NCI-H1105 (cell line): ENCODE results near the gene AHSG.
"Not testable (repeated sequence)": the region's sequence is repeated elsewhere in the genome, so short reads cannot be mapped to it uniquely, and the experiment has no call there.

Source experiments
- DNase-seq: peaks from one replicate; lab custom pipeline; 2025; lab: John Stamatoyannopoulos, UW

AHSG gene

DNA sequence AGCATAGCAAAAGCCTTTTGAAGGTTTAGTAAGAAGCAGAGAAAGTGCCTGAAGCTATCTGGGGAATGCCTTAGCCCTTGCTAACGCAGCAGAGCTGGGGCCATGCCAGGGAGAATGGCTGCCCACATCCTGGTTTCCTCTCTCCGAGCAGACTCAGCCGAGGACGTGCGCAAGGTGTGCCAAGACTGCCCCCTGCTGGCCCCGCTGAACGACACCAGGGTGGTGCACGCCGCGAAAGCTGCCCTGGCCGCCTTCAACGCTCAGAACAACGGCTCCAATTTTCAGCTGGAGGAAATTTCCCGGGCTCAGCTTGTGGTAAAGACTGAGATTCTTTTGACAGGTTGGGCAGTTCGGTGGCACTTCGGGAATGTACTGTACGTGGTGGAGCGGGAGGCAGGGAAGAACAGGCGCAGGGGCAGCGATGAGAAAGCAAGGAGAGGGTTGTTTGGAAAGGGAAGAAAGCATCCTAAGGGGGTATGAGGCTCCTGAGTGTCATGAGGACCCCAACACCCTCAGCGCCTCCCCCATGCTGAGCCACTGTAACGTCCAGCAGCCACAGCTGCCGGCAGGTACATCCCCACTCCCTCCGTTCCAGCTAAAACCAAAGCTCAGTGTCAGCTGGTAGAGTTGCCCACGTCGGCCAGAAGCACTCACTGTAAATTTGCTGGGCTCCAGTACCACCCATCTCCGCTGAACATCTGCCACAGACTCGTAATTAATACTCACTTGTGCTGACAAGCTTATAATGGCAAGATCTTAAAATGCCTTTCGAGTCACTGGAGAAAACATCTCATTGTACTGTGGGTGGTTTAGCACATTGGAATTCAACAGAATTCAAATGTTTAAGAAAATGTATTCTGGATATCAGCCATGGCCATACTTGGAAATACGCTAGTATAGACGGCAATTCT, 4.4 kb downstream of the AHSG start:
- DNase-seq: peak; percentile 83

DNA sequence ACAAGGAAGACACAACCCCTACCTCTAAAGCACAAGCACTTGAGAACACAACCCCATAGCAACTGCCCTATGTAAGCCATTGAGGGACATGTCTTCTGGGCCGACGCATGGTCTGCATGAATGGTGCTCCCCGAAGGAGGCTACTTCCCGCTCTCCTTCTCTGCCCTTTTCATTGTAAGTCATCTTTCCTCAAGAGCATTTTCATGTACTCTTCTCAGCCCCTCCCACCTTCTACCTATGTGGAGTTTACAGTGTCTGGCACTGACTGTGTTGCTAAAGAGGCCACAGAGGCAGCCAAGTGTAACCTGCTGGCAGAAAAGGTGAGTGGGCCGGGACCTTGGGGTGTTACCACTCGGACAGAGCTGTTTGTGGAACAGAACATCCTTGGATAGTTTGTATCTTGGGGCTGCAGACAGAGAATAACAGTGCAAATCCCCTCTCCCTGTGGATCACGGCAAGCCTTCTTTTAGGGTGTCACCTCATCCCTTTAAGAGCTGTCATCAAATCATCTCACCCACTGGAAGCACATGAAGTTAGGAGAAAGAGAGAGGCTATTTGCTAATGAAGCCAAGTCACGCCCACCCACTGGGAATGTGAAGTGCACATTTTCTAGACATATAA, 5.6 kb downstream of the AHSG start:
- no peak for DNase-seq

DNA sequence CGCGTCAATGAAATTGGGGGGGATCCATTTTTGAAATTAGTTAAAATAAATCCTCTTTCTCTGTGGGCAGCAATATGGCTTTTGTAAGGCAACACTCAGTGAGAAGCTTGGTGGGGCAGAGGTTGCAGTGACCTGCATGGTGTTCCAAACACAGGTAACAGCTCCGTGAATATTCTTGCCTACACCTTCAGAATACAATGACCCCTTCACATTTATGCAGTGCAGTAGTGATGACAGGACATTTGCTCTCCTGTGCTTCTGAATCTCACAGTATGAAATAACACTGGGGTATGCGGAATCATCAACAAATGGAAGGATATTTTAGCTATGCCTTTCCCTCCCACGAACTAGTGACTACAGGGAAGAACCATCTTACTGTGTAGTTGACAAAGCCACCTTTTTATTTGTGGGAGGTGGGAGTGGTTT, 6.9 kb downstream of the AHSG start:
- no peak for DNase-seq

DNA sequence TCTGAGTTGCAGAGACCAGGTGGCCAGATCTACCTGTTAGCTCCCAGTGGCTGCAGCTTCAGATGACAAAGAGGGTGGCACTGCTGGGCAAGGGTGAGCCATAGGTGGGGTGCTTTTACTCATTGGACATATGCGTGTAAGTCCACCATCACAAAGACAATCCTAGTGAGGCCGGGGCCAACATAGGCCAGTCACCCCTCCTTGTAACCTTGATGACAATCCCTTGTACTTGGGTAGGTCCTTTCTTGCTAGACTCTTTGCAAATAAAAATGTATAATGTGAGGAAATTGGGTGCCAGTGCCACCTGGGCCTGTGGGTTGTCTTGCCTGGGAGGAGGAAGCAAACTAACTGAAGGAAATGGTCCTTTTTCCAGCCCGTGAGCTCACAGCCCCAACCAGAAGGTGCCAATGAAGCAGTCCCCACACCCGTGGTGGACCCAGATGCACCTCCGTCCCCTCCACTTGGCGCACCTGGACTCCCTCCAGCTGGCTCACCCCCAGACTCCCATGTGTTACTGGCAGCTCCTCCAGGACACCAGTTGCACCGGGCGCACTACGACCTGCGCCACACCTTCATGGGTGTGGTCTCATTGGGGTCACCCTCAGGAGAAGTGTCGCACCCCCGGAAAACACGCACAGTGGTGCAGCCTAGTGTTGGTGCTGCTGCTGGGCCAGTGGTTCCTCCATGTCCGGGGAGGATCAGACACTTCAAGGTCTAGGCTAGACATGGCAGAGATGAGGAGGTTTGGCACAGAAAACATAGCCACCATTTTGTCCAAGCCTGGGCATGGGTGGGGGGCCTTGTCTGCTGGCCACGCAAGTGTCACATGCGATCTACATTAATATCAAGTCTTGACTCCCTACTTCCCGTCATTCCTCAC, 7.6 kb downstream of the AHSG start:
- no peak for DNase-seq

DNA sequence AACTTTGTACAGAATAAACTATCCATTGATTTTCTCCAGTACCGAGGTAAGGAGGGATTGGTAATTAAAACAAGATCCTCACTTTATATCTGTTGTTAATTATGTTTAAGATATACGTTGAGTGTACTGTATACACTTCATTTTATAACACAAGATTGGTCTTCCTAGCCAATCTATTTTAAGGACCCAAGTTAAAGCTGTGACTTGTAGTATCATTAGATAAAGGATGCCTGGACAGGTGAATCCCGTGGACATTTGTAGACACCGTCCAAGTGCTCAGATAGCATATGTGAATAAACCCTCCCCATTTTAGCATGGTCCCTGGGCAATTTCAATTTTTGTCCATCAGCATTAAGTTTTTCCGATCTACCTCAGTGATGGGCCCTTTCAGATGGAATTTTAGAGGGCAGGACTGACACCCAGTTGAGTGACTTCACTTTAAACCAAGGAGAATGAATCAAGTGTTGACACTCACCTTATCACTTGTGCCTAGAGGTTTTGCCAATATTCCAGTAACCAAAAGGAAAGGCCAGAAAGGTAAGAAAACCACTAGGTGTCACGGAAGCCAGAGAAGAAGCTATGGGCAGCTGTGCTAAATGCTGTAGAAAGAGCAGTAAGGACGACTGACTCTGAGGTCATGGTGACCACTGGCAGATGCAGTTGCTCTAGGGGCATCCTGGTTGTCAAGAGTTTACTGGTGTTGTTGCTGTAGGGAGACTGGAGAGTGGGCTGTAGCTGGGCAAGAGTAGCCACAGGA, 9.2 kb downstream of the AHSG start:
- DNase-seq: no peak

DNA sequence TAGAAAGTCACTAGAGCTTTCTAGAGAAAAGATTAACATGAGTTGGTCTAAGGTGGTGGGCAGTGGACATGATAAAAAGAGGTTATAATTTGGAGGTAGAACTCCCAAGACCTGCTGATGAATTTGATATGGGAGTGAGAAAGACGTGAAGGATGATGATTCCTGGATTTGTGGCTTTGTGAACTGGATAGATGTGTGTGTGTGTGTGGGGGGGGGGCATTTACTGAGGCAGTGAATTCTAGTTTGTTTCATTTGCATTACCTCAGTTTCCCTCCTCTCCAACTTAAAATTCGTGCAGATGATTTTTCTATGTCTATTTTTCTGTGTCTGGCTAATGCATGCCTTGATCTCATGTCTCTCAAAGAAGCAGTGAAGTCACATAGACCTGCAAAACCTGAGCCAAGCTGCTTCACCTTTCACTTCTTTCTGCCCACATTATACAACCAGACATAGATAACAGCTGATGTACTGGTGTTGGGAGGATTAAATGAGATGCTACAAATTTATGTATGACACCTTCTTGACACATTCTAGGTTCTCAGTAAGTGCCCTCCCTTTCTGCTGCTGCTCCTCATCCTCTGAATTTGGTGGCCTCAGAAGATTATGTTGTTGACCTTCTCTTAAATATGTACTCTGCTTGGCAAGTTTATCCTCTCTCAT, 9.9 kb downstream of the AHSG start:
- no peak for DNase-seq

DNA sequence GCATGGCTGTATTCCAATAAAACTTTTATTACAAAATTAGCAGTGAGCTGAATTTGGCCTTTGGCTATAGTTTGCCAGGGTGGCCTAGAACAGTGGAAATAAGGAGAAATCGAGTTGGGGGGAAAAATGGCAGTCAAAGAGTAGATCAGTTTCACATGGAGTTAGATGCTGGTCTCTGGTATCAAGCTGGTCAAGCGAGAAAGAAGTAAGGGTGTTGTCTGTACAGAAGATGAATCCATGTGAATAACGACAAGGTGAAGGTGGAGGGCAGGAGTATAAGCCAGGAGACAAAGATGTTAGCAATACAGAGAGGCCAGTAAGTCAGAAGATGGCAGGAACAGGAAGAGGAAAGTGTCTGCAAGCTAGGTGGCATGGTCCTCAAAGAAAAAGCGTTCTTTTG, 11.7 kb downstream of the AHSG start:
- DNase-seq: no peak

DNA sequence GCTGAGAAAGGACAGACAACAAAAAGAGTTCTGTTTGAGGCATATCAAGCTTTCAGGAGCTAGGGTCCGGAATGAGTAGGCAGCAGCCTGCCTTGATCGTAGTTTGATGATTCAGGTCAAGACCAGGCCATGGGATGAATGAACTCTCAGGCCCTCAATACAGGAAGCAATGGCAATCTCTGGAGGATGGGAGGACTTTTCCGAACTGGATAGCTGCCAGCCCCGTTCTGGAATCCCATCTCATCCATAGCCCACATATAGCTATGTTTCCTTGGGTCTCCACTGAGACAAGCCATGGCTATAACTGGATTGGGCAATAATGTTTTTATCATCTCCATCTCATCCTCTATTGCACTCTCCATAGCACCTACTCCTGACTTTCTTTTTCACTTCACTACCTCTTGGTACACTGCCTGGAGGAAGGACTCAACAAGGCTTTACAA, 12.8 kb downstream of the AHSG start:
- no peak for DNase-seq

DNA sequence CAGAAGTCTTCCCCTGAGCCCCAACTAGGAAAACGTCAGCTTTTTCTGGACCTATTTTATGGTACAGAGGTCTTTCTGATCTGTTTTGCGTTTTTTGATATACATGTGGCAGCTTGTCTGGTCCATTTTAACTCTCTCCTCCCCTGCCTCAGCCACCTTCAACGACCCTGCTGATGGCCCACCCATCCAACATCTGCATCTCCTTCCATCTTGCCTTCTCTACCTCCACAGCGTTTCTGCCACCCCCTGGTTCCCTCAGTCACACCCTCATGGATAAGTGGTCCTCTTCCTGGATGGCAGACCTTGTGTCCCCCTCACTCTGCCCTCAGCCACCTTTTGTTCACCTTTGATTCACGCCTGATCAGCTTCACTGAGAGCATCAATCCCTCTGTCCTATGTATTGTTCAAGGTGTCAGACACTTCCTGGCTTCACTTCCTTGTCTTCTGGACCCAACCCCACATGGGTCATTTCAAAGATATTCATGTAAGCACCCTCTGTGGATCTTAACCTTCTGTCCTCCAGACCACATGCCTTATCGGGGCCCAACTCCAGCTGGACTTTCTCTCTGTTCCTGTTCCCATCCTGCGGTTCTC, 13.5 kb downstream of the AHSG start:
- no peak for DNase-seq

DNA sequence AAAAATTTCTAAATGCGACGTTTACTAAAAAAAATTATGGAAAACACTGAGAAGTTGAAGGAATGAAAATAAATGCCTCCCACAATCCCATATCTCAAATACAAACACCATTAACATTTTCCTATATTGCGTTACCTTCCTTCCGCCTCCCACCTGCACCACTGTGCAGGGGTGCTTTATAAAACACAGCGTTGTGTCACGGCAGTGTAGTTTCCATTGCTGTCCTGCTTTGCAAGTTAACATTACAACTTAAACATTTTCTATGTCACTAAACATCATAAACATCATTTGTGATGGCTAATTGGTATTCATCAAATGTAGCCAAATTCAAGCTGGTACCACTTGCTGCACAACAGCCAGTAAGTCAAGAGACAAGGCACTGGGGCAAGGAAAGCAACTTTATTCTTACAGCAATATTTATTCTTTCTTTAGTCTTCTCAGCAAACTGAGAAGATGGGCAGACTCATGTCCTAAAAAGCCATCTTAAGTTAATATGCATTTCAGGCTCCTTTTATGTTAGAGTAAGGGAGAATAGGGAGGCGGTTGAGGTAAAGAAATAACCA, 15.1 kb downstream of the AHSG start:
- no peak for DNase-seq

DNA sequence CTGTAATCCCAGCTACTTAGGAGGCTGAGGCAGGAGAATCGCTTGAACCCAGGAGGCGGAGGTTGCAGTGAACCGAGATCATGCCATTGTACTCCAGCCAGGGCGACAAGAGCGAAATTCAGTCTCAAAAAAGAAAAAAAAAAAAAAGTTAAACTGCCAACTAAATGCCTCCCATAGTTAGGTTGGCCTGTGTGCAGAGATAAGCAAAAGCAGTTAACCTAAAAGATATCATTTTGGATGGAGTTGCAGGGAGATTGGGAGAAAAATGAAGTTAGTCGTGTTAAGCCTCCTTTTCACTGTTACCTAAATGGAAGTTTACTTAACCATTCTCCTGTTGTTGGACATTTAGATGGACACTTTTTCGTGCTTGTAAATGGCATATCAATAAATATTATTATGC, 15.9 kb downstream of the AHSG start:
- no peak for DNase-seq

DNA sequence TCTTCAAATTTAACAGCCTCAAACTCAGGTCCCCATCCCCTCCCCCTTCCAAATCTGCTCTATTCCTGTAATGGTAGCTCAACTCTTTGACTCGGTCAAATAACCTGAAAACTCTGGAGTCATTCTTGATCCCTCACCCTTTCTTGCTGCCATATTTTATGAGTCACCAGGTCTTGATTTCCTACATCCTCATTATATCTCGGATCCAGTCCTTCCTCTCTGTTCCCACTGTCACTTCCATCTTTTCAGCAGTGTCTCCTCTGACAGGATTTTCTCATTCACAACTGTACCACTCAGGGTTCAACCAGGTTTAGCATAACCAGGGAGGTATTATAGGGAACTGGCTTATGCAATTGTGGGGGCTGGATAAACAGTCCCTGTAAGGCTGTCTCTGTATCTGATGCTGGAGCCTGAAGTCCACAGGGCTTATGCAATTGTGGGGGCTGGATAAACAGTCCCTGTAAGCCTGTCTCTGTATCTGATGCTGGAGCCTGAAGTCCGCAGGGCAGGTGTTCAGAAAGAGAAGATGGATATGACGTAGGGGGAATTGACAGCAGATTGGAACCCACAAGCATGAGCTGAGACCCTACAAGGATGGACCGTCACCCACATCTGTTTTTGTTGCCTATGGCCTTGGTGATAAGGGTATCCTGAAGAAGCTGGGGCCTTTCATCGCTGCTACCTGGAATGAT, 18.2 kb downstream of the AHSG start:
- DNase-seq: no peak

DNA sequence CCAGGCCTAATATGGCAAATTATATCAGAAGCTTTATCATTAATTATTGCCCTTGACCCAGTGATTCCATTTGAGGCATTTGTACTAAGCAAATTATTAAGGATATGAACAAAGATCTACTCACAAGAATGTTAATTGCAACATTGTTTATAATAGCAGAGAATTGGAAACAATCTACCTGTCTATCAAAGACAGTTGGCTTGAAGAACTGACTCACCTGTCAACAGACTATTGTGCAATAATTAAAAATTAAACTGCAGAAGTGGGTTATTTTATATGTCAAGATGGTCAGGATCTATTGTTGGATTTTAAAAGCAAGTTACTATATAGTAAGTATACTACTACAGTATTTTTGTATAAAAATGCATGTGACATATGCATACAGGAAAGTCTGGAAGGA, 20.6 kb downstream of the AHSG start:
- DNase-seq: no peak

DNA sequence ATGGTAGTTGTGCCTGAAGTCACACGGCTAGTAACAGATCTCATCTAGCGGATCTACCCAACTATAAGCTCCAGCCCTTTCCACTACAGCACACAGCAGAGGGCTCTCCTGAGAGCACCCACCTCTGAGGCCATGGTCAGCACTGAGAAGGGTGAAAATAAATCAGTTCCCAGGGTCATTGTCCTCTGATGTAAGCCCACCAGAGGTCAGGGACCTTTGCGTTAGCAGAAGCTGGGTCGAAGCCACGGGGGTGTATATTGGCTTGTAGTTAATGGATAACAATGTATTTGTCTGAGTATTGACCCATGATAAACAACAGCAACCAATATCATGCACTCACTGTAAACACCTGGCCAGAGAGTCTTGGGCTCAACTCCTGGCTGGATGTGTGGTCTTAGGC, 21.3 kb downstream of the AHSG start:
- not testable (repeated sequence) for DNase-seq

DNA sequence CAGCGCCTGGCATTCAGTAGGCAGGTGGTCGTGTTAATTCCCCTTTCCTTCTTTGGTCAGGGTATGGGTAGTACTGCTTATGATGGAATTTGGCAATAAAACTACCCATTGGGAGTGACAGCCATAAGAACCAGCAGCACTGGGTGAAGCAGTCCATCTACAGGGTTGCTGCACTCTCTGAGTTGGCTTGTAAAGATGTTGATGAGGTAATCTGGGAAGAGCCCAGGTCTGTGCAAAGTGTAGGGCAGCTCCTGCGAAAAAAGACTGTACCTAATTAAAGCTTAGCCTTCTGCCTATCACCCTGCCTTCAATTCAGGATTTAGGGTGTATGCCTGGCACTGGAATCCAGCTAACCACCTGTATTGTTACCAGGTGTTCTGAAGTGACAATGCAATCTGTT, 22.7 kb downstream of the AHSG start:
- no peak for DNase-seq

DNA sequence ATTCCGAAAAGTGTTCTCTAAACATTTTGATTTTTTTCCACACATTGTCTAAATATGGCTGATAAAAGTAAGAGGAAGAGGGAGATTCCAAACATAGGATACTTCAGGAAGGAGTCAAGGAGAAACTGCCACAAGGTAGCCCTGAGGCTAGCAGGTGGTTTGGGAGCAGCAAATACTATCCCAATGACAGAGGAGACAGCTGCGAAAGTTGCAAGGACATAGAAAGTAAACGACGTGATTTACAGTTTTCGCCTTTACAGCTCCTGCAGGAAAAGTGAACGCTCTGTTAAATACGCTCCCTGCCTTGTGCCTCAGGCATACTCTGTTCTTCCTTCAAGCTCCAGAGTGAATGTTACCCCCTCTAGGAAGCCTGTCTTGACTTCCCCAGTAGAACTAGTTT, 23.7 kb downstream of the AHSG start:
- no peak for DNase-seq

DNA sequence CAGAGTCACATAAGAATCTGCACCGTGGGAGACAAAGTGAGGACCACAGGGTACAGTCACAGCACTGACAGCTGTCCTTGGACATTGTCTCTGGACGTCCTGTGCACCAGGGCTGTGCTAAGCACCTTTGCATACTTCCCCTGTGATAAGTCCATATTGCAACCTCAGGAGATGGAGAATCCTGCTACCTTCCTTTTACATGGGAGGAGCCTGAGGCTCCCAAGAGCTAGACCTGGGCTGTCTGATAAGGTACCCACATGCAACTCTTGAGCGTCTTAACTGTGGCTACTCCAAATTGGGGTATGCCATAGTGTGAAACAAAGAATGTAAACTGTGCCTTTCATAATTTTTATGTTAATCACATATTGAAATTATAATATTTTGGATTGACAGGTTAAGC, 24.8 kb downstream of the AHSG start:
- no peak for DNase-seq

DNA sequence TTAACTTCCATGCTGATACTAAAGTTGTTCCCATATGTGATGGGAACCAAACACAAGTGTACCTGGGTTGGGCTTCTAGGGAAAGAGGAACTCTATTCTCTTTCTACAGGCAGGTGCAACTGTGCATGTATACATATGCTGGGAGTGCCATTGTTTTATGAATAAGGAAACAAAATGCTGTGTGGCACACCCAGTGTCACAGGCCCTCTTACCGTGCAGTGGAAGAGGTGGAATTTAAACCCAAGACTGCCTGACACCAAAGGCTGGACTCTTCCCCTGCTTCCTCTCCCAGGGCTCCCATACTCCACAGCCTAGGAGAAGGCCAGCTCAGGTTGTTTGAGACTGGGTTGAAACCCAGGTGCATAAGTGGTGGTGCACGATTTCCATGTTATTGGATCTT, 25.4 kb downstream of the AHSG start:
- no peak for DNase-seq

DNA sequence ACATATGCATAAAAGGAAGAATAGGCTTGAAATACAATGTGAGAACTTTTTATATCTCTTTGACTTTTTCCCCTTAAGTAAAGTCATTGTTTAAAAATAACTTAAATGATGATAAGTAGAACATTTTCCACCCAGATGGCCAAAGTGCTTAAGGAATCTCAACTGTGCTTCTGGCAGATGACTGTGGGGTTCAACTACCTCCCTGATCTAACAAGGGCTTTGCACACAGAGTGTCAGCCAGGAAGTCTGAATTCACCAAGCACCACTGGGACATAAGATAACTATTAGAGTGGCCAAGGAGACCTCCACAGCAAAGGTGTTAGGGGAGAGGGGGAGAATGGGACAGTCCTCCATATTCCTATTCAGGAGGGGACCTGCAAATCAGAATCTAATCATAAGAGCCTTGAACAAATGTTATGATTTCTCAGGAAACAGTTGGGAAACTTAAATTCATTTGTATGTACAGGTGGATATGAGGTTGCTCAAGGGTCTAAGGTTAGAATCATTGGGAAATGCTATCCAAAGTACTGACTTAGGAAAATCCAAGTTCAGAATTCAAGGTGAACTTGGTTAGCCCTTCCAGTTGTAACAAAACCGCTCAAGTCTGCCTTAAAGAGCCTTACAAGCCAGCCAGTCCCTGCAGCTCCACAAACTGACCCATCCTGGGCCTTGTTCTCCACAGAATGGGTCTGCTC, 27.1 kb downstream of the AHSG start, which contains the start of gene FETUB:
Gene FETUB (plus strand): TSS at position 622 of the 695 bp plus-strand sequence. CDS start 62 bp downstream, at position 684.
- no peak for DNase-seq
